HG02884 (cell line): ENCODE data around the gene S1PR4.
"Not testable (repeated sequence)": the region's sequence is repeated elsewhere in the genome, so short reads cannot be mapped to it uniquely, and the experiment has no call there.

ENCODE experiments used
- ATAC-seq: cut with Tn5 transposase; IDR thresholded peaks from one replicate; pipeline ENCODE4 v1.9.1; 2021; ENCODE audit warnings: mild to moderate bottlenecking, moderate library complexity; ENCODE audit not compliant: unreplicated experiment

S1PR4 gene

DNA sequence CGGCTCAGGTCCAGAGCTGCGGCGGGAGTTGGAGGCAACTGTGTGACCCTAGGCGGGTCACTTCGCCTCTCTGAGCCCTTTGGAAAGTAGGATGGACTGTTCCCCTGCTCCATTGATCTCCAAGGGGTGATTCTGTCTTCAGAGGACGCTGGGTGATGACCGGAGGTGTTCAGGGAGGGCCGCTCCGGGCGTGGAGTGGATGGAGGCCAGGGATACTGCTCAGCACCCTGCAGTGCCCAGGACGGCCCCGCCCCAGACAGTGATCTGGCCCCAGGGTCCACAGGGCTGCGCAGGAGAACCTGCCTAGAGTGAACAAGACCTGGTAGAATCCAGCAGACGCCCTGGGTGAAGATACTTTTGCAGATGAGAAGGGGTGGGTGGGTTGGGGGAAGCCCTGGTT is 14.1 kb downstream of the S1PR4 start:
- ATAC-seq: no peak

DNA sequence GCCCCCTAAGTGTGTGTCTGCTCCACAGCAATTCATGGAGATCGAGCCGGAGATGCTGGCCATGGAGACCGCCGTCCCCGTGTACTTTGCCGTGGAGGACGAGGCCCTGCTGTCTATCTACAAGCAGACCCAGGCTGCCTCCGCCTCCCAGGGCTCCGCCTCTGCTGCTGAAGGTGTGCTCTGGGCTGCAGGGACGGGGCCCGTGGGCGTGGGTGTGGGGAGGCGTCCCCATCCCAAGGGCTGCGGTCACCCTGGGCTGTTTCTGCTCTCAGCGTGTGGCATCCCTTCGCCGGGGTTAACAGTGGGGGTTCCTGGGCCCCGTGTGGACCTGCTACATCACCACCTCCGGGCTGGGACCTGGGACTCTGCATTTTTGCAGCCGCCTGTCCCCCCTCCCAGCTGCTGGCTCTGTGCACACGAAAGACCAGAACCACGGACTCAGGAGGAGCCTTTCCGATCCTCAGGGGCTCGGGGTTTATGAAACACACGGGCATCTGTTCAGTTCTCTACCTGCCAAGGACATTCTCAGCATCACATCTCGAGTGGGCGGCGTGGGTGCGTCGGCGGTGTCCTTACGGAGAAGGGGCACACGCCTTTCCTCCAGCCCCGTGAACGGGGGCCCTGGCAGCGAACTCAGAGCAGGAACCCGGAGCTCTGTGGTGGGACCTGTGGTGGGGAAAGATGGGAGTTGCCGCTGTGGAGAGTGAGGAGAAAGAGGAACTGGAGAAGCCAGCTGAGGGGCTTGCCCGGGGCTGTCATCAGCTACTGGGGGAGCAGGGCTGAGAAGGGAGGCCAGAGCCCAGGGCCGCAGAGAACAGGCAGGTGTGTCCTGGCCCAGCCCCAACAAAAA is 14.9 kb downstream of the S1PR4 start:
- no peak for ATAC-seq

DNA sequence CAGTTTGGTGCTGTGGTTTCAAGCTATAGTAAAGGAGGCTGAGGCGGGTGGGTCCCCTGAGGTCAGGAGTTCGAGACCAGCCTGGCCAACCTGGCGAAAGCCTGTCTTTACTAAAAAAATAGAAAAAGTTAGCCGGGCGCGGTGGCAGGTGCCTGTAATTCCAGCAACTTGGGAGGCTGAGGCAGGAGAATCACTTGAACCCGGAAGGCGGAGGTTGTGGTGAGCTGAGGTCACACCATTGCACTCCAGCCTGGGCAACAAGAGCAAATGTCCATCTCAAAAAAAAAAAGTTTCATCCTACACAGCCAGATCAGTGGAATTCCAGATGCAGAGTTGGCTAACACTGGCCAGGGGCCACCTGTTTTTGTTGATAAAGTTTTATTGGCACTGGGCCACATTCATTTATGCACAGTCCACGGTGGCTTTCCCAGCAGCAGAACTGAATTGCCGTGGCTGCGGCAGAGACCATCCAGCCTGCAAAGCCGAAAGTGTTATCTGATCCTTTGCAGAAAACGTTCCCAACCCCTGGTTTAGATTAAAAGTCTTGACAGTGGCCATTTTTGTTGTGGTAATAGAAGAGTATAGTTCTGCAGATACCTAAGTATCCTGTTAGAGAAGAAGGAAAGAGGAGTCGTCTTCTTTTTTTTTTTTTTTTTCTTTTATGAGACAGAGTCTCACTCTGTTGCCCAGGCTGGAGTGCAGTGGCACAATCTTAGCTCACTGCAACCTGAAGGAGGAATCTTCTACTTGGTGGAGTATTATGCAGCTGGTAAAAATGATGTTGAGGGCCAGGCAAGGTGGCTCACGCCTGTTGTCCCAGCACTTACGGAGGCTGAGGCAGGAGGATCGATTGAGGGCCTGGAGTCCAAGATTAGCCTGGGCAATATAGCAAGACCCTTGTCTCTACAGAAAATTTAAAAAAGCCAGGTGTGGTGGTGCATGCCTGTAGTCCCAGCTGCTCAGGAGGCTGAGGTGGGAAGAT is 15.8 kb downstream of the S1PR4 start:
- ATAC-seq: no peak

DNA sequence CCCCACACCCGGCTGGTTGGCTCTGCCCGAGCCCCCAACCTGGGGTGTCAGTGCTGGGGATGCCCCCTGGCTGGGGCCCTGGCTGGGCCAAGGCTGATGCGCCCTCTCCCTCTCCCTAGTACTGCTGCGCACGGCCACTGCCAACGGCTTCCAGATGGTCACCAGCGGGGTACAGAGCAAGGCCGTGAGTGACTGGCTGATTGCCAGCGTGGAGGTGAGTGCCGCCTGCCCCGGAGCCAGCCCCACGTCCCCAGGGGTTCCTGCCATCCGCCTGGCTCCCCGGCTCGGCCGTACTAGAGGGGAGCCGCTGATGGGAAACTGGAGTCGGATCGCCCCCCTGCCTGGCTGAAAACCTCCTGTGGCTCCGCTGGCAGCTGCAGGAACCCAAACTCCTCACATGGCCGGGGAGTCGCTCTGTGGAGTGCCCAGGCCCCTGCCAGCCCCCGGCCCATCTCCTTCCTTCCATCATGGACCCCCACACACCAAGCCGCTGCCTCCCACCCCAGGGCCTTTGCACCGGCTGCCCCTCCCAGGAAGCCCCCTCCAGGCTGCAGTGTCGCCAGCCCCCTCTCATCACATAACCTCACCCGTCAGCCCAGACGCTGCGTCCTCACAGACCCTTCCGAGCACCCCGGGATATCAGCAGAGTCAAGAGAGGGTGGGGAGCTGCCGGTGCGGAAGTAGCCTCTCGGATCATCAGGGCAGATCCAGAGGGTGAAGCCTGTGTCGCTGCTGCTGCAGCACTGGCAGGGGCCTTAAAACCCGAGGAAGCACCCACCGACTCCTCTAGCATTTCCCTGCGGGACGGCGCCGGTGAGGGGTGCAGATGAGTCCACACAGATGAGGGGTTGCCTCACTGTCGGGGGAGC is 17.7 kb downstream of the S1PR4 start:
- ATAC-seq: no peak

DNA sequence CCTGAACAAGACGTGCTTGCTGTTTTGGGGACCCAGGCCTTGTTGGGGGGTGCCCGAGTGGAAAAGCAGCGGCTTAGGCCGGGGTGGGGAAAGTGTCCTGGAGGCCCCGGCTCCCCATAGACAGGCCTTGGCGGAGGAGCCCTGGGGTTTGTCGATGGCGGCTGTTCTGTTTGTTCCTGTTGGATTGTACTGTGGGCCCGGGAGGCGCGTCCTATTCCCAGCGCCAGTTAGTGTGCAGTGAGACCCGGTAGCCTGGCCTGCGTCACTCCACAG is 18.3 kb downstream of the S1PR4 start:
- ATAC-seq: no peak

DNA sequence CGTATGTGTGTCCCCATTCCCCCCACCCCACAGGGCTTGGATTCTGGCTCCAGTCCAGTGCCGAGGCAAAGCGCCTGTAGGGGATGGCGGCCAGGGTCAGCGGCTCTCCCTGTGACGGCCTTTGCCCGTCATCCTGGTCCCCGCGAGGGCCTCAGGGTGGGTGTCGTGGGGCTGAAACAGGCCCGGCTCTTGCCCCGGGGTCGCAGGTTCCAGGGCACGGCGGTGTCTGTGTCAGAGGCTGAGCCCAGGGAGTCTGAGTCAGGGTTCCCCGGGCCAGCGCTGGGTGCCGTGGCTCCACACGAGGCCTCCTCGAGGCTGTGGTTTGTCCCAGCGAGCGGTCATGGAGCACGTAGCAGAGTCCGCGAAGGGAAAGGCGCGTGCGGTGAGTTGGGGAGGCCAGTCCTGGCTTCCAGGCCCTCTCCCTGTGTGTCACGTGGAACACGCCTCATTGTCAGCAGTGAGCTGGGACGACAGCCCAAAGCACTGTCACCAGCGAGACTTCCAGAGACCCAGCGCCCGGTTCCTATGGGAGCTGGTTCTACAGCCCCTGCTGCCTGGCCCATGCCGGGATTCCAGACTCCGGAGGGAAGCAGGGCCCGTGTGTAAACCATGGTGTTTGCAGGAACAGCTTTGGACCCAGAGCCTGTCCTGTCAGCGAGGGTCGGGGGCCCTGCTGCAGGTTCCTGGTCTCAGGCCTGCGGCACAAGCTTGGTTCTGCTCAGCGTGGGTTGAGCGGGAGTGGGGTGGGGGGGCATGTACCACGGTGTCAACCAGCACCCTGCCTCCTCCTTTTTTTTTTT is 20.5 kb downstream of the S1PR4 start:
- no peak for ATAC-seq

DNA sequence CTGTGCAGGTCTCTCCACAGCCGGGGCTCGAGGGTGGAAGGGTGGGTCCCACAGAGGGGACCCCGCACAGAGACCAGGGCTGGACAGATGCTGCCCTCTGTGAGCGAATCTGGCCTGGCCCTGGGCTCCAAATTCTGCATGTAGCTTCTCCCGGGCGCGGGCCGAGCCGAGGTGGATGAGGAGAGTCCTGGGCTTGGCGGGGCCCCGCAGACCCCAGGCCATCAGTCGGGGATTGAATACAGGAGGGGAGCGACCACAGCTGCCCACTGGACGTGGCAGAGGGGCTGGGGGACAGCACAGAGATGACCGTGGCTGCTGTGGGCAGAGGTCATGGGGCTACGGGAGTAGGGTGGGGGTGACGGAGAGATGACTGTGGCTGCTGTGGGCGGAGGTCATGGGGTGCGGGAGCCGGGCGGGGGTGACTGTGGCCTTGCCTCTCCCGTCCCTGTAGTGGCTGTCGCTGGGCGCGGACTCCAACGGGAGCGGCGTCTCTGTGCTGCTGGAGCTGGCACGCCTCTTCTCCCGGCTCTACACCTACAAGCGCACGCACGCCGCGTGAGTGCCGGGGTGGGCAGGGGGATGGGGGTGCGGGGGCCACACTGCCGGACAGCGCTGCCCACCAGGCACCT is 22.6 kb downstream of the S1PR4 start:
- ATAC-seq: no peak

DNA sequence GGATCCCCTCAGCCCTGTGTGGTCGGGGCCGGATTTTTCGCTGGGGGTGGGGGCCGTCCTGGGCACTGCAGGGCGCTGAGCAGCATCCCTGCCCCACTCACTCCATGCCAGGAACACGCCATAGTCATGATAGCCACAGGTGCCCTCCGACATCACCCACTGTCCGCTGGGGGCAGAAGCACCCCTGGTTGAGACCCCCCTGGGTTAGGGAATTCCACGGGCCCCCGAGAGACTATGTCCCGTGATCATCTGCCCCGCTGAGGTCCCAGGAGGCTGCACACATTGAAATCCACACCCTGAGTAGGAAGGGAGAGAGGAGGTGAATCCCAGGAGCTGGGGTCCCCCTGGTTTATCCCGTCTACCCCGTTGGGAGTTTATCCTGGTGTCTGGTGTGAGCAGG is 23.3 kb downstream of the S1PR4 start:
- no peak for ATAC-seq

DNA sequence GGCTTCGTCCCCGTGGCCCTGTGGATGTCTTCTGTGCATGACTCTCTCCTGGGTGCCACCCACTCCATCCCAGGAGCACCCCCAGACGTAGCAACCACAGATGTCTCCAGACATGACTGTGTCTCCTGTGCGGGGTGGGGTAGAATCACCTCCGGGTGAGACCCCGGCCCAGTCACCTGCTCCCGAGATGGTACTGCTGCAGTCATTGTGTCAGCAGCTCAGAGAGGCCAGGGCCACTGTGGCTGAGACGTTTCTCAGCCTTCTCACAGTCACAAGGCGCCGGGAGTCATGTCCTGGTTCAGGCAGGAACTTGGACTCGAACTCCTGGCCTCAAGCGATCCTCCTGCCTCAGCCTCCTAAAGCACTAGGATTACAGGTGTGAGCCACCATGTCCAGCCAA is 23.8 kb downstream of the S1PR4 start:
- ATAC-seq: no peak

DNA sequence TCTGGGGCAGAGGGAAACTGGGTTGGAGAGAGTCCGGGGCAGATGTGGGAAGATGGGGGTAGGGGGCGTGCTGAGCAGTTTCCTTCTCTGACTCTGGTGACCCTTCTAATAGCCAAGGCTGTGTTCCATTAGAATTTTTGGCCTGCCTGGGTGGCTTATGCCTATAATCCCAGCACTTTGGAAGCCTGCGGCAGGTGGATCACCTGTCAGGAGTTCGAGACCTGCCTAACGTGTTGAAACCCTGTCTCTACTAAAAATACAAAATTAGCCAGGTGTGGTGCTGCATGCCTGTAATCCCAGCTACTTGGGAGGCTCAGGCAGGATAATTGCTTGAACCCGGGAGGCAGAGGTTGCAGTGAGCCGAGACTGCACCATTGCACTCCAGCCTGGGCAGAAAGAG is 24.3 kb downstream of the S1PR4 start:
- ATAC-seq: not testable (repeated sequence)

DNA sequence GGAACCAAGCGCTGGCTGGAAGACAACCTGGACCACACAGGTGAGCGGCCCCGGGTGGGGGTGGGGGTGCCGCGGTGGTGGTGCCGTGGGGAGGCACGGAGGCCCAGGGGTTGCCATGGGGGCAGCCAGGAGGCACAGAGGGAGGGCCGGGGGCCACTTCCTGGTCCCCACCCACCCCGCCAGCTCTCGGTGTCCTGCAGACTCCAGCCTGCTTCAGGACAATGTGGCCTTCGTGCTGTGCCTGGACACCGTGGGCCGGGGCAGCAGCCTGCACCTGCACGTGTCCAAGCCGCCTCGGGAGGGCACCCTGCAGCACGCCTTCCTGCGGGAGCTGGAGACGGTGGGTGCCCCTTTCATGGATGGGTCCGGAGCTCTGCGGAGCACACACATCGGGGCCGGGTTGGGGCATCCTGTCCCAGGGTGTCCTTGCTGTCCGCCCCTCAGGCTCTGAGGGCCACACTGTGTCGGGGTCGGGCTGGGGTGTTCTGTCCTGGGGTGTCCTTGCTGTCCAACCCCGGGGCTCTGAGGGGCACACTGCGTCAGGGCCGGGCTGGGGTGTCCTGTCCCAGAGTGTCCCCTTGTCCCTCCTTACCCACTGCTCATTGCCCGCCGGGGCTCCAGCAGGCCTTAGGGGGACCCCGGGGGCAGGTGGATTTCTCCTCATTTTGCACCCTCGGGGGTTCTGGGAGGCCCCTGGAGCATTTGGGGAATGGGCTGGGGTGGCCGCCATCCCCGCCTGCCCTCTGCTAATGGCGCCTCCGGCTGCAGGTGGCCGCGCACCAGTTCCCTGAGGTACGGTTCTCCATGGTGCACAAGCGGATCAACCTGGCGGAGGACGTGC is 25.5 kb downstream of the S1PR4 start:
- no peak for ATAC-seq

DNA sequence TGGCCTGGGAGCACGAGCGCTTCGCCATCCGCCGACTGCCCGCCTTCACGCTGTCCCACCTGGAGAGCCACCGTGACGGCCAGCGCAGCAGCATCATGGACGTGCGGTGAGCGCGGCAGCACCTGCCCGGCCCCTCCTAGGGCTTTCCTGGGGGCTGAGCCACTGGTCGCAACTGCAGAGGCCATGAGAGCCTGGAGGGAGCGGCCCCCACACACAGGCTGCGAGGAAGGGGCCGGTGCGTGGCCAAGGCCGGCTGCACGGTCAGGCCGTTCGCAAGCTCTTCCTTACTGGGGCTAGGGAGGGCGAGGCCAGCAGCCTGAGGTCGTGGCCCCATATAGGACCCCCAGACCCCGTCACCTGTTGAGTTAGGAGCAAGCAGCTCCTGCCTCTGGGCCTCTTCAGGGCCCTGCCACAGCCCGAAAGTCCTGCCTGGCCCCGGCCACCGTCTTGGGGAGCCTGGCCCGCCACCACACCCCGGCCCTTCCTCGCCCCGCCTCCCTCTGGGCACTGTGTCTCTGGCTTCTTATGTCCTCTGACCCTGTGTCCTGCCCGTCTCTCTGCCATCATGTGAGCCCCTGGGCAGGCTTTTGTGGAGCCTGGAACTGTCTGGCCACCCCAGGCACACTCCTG is 26.2 kb downstream of the S1PR4 start:
- ATAC-seq: no peak

DNA sequence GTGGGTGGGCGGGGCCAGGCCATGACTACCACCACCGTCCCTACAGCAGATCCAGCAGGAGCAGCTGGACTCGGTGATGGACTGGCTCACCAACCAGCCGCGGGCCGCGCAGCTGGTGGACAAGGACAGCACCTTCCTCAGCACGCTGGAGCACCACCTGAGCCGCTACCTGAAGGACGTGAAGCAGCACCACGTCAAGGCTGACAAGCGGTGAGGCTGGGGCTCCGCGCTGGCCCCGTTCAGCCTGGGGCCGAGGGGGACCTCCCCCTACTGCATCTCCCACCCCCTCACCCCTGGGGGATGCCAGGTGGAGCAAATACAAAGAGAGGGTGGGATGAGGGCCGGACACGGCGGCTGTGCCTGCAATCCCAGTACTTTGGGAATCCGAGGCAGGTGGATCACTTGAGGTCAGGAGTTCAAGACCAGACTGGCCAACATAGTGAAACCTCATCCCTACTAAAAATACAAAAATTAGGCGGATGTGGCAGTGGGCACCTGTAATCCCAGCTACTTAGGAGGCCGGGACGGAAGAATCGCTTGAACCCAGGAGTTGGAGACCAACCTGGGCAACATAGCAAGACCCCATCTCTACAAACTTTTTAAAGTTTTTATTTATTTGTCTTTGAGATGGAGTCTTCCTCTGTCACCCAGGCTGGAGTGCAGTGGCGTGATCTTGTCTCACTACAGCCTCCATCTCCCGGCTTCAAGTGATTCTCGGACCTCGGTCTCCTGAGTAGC is 27.8 kb downstream of the S1PR4 start:
- no peak for ATAC-seq

DNA sequence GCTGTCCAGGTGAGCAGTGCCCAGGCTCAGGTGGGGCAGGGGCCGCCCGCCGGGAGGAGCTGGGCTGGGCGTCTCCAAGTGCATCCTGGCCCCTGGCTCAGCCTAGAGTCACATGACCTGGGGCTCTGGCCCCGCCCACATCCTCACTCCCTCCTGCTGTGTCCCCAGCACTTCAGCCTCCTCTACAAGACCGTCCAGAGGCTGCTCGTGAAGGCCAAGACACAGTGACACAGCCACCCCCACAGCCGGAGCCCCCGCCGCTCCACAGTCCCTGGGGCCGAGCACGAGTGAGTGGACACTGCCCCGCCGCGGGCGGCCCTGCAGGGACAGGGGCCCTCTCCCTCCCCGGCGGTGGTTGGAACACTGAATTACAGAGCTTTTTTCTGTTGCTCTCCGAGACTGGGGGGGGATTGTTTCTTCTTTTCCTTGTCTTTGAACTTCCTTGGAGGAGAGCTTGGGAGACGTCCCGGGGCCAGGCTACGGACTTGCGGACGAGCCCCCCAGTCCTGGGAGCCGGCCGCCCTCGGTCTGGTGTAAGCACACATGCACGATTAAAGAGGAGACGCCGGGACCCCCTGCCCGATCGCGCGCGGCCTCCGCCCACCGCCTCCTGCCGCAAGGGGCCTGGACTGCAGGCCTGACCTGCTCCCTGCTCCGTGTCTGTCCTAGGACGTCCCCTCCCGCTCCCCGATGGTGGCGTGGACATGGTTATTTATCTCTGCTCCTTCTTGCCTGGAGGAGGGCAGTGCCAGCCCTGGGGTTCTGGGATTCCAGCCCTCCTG is 29.1 kb downstream of the S1PR4 start:
- ATAC-seq: no peak

DNA sequence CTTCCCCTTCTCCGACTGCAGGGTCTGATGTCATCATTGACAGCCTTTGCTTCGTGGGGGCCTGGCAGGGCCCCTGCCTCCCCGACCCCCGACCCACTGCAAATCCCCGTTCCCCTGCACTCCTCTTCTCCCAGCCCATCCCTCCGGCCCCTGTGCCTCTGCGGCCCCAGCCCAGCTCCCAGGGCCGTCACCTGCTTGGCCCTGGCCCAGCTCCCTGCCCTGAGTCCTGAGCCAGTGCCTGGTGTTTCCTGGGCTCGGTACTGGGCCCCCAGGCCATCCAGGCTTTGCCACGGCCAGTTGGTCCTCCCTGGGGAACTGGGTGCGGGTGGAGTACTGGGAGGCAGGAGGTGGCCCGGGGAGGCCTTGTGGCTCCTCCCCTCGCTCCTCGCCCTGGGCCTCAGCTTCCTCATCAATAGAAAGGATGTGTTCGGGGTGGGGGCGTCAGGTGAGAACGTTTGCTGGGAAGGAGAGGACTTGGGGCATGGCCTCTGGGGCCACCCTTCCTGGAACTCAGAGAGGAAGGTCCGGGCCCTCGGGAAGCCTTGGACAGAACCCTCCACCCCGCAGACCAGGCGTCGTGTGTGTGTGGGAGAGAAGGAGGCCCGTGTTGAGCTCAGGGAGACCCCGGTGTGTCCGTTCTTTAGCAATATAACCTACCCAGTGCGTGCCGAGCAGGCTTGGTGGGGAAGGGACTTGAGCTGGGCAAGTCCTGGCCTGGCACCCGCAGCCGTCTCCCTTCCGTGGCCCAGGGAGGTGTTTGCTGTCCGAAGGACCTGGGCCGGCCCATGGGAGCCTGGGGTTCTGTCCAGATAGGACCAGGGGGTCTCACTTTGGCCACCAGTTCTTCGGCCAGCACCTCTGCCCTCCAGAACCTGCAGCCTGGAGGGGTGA is 30.0 kb downstream of the S1PR4 start:
- ATAC-seq: no peak

DNA sequence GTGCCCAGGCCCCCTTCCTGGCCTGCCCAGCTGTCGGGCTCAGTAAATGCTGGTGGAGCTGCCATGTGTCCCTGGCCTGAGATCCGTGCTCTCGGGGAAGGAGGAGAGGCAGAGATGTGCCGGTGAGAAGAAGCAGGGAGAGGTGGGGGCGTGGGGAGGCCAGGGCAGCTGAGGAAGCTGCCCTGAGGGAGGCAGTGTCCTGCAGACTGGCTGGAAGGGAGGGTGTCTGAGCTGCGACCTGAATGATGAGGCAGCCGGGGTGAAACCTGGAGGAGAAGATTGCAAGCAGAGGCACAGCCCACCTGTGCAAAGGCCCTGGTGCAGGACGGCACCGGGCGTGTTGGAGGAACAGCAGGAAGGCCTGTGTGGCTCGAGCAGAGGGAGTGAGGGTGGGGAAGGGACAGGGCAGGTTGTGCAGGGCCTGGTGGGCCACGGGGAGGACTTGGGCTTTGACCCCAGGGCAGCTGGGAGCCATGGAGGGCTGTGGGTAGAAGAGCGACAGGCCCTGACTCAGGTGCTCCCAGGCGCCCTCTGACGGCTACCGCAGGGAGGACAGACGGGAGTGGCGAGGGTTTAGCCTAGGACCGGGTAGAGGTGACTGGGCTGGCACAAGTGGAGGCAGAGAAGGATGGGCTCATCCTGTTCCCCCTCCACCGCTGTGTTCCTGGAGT is 31.9 kb downstream of the S1PR4 start:
- no peak for ATAC-seq
